GM18505 (cell line): ENCODE measurements around the gene FRMD4A.

Experiments
- ATAC-seq: cut with Tn5 transposase; IDR thresholded peaks from one replicate; pipeline ENCODE4 v1.9.1; 2021; ENCODE audit not compliant: unreplicated experiment
- POLR2A ChIP-seq: IDR thresholded peaks from 4 replicates; pipeline ENCODE4 v1.6.1; 2011; ENCODE audit warnings: borderline replicate concordance; ENCODE audit not compliant: insufficient read depth, insufficient read length; ENCODE audit errors: extremely low read depth

Gene FRMD4A

DNA sequence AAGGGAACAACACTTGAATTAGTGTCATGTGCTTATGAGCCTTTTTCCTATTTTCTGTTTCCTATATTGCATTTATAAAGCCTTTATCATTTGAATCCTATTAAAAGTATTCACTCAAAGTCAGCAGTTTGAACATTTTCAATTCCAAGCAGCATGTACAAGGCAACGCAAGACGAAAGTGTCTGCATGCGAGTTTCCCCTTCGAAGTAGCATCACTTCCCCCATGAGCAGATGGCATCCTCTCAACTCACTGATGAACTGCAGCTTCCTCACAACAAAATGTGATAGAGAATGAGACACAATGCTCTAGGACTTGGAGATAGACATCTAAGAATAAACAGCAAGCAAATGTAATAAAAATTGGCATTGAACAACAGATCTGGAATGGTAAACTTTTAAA is 473.3 kb downstream of the FRMD4A start:
- TF ChIP-seq POLR2A = no peak
- no peak for ATAC-seq

DNA sequence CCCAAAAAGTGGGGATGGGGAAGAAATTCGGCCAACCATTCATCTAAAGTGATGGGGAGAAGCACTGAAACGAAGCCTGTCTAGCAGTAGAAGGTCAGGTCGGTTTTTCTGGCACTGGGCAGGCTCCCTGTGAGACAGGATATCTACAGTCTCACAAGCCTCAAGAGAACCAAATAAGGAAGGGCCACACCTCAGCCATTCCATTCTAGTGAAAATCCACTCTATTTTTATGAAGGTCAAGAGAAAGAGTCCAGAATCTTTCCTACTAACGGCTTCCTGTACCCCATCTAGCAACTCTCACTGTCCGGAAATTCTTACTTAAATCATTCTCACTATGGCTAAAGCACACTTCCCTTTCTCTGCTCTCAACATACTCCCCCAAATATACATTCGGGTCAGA is 476.9 kb downstream of the FRMD4A start:
- no peak for ATAC-seq
- no peak for TF ChIP-seq POLR2A

DNA sequence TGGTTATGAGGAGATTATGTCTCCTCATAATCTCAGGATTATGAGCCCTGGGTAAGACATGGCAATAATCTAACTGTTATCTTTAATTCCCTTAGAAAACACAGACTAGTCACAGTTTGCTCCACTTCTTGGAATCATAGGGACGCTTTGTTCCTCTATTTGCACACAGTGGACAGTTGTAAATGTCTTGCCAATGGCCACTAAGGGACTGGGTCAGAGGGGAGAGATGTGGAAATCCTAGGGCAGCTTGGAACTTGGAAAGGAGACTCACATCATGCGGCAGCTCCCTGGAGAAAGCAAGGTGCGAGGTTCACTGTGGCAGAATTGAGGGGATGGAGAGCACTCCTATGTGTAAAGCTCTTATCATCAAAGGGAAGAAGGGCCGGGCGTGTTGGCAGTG is 477.9 kb downstream of the FRMD4A start:
- TF ChIP-seq POLR2A = no peak

DNA sequence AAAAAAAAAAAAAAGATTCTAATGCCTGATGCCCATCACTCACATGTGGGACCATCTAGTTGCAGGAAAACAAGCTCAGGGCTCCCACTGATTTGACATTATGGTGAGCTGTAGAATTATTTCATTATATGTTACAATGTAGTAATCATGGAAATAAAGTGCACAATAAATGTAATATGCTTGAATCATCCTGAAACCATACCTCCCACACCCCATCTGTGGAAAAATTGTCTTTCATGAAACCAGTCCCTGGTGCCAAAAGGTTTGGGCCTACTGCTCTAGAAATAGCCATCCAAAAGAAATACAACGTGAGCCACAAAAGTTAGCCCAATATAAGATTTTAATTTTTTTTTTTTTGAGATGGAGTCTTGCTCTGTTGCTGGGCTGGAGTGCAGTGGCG is 478.8 kb downstream of the FRMD4A start:
- ATAC-seq = no peak
- no peak for TF ChIP-seq POLR2A

More for the DNA sequence above, 477.9 kb downstream of the FRMD4A start:
- no peak for ATAC-seq

DNA sequence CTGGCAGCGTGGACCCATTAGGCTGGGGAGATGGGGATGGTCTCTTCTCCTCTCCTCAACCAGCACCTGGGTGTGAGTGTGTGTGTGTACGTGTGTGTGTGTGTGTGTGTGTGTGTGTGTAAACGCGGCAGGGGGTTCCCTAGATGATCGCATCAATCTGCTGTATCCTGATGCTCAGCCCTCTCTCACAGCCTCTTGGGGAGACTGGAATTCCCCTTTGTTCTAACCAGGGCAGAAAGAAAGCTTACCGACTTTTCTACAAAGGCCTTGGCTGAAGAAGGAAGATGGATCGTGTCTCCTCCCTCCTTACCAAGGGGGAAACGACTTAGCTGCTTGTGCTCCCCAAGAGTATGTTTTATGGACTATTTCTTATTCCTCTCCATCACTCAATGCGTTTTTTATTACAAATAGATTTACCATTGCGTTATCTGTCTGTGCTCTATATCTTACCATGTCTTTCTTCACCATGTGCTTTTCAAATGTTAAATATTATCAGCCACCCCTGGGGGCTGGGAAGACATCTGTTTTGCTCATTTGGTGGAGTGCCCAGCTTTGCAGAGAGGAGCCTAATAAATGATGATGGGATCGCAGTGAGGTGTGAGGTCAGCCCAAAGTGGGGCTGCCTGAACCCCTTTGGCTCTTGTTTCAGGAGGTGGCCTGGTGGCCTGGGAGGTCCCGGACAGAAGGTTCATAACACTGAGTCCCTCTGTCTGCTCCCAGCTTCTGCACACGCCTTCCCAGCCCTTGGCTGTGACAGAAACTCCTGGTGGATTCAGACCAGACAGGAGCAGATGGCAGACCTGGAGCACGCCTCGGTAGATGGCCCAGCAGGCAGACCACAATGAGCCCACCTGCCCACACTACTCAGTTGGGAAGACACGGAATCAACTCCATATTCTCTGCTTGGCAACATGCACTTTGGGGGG is 481.9 kb downstream of the FRMD4A start:
- no peak for TF ChIP-seq POLR2A

DNA sequence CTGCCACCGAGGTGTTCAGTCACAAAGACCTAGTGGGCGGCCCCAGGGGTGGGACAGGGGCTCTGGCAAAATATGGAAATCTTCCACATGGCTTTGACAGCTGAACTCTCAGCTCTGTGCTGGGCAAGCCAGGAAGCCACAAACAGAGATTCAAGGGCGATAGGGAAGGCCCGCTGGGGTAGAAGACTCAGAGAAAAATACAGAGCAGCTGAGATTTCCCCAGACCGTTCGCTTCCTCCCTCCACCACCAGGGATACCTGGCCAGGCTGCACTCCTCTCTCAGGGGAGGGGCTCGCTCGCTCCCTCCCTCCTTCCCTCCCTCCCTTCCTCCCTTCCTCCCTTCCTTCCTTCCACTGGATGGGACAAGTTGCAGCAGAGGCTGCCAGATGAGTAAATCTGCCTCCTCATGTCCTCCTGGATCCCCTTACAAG is 483.5 kb downstream of the FRMD4A start:
- ATAC-seq = no peak
- no peak for TF ChIP-seq POLR2A

More for the DNA sequence above, 481.9 kb downstream of the FRMD4A start:
- ATAC-seq = no peak

DNA sequence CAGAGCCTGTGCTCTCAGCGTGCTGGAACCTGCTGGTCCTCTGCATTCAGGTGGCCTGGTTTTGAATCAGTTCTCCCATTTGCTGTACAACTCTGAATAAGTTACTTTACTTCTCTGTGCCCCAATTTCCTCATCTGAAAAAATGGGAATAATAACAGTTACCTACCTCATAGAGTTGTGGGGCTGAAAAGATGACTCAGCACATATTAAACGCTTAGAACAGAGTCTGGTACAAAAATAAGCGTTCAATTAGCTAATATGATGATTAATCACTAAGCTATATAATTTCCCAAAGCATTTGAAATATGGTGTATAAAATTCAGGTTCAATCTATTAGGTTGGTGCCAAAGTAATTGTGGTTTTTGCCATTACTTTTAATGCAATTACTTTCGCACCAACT is 484.8 kb downstream of the FRMD4A start:
- no peak for ATAC-seq
- TF ChIP-seq POLR2A = no peak

DNA sequence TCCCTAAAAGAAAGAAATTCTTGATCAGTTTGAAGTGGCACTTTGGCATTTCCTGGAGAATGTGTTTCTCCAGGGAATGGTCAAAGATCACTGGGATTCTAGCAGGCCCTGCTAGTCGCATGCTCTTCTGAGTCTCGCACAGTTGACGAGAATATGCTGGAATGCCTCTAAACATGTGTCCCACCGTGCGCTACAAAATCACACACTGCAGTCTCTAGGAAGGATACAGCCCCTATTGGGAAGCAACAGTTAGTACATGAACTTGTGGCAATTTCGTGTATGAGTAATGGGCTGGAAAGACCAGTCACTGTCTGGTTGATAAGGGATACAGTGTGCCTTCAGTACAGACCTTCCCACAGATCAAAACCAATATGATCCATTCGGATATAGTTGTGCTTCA is 486.1 kb downstream of the FRMD4A start:
- no peak for ATAC-seq
- TF ChIP-seq POLR2A = no peak

DNA sequence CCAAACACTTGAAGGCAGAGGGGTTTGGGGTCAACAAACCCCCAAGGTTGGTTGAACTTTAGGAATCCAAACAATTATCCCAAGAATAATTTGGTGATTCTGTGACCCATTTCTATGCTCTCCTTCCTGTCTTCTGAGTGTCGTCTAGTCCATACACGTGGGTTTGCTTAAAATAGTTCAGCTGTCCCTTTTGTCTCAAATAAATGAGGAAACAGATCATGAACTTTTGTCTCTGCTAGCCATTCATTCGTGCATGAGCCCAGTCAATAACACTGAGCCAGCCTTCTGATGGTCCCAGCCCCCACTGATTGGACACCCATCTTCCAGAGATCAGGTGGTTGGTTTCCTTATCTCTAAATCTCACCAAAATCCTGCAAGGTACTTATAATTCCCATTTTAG is 488.6 kb downstream of the FRMD4A start:
- TF ChIP-seq POLR2A = no peak

DNA sequence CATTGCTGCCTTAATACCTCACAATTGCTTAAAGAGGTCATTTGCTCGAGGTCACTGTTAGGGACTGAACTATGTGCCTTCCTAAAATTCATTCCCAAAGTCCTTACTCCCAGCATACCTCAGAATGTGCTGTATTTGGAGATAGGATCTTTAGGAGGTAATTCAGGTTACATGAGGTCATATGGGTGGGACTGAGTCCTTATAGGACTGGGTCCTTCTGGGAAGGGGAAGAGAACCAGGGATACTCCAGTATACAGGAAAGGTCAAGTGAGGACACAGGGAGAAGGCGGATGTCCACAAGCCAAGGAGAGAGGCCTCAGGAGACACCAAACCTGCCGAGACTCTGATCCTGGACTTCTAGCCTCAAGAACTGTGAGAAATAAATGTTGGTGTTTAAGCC is 490.7 kb downstream of the FRMD4A start:
- ATAC-seq = no peak
- no peak for TF ChIP-seq POLR2A

More for the DNA sequence above, 488.6 kb downstream of the FRMD4A start:
- ATAC-seq = no peak

DNA sequence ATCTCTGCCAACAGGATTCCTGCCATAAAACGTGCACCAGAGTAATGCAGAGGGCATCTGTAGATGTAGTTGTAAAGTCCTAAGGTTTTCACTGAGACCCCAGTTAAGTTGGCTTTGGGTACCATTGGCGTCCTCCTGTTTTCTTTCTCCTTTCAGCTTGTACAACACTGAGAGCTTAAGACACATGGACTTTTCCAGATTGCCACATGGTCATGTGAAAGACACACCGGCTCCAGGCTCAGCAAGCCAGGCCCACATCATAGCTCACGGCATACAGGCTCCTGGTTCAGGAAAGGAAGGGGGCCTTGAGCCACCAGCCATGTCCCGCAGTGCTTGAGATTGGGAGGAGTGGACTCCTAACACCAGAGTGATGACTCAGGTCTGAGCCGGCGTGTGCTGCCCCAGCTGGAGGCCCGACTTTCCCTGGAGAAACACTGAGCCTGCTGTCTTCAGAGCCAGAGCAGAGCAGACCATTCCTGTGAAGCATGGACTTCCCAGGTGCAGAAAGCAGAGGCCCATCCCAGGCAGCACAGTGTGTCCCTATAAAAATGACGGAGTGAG is 491.2 kb downstream of the FRMD4A start:
- no peak for ATAC-seq
- no peak for TF ChIP-seq POLR2A

DNA sequence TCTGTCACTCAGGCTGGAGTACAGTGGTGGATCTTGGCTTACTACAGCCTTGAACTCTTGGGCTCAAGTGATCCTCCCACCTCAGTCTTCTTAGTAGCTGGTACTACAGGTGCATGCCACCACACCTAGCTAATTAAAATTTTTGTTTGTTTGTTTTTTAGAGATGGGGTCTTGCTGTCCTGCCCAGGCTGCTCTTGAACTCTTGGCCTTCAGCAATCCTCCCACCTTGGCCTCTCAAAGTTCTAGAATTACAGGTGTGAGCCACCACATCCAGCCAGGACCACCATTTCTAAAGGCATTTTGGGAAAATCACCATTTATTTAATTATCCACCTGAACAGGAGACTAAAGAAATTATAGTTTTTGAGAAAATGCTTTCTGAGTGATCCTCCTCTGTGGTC is 491.7 kb downstream of the FRMD4A start:
- no peak for ATAC-seq
- no peak for TF ChIP-seq POLR2A

DNA sequence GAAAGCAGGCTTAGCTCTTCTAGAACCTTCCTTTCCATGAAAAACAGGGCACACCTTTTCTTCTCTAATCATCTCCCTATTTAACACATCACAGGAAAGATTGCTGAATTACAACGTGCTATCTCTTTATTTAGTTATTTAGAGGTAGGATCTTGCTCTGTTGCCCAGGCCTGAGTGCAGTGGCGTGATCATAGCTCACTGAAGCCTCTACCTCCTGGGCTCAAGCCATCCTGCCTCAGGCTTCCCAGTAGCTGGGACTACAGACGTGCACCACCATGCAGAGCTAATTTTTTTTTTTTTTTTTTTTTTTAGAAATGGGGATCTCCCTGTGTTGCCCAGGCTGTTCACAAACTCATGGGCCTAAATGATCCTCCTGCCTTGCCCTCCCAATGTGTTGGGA is 492.8 kb downstream of the FRMD4A start:
- no peak for ATAC-seq
- no peak for TF ChIP-seq POLR2A
